Caco-2 (cell line): ENCODE results near the gene SLBP. TPM values are rescaled to one million over a fixed set of nuclear protein-coding genes. Genes with fewer than 3 reads are reported as not detected.

Experiments
- BruUV-seq: library from RNA; stranded (reverse); fragments of 400-500 nt; replicated peaks from 2 replicates; lab custom pipeline; 2021; lab: Mats Ljungman, UMichigan
- CTCF ChIA-PET: fragments of 300-600 bp; sonication (Branson Sonifier 250); formaldehyde crosslinking; loops from one replicate; lab custom pipeline; 2022; ENCODE audit warnings: antibody characterized with exemption; lab: Charles Lee
- POLR2A ChIA-PET: fragments of 300-600 bp; sonication (Branson Sonifier 250); formaldehyde crosslinking; loops from one replicate; lab custom pipeline; 2022; ENCODE audit warnings: antibody characterized with exemption; lab: Charles Lee
- DNase-seq, 2 experiments: peaks; one replicate each; pipeline versions ENCODE4 v3.0.0 to v3.0.0-alpha.2; 2020 to 2022
- H3K27me3 ChIP-seq: replicated peaks from 2 replicates; pipeline ENCODE4 v1.6.0; 2011; ENCODE audit warnings: low read length; ENCODE audit not compliant: control insufficient read depth, insufficient read depth
- H3K36me3 ChIP-seq: 2 replicates; pipeline ENCODE4 v1.5.1; 2011; ENCODE audit warnings: low read length; ENCODE audit not compliant: control insufficient read depth, insufficient read depth
- H3K4me1 ChIP-seq: fragments of 250-450 bp; sonication (Bioruptor Pico); 2 replicates; pipeline ENCODE4 v1.5.1; 2020; ENCODE audit warnings: mild to moderate bottlenecking
- H3K4me3 ChIP-seq: 2 replicates; pipeline ENCODE4 v1.5.1; 2011; ENCODE audit warnings: low read depth, mild to moderate bottlenecking, control low read depth, low read length
- H3K9me3 ChIP-seq: fragments of 250-450 bp; sonication (Bioruptor Pico); 2 replicates; pipeline ENCODE4 v1.5.1; 2020; ENCODE audit warnings: mild to moderate bottlenecking, moderate library complexity
- H3K27ac Mint-ChIP-seq: one replicate; pipeline ENCODE4 v1.8.0; 2022; ENCODE audit warnings: mixed read lengths; ENCODE audit not compliant: unreplicated experiment
- H3K27me3 Mint-ChIP-seq: one replicate; pipeline ENCODE4 v1.8.0; 2022; ENCODE audit warnings: mixed read lengths; ENCODE audit not compliant: insufficient read depth, unreplicated experiment
- H3K36me3 Mint-ChIP-seq: one replicate; pipeline ENCODE4 v1.8.0; 2022; ENCODE audit warnings: mild to moderate bottlenecking, mixed read lengths; ENCODE audit not compliant: insufficient read depth, unreplicated experiment
- H3K4me1 Mint-ChIP-seq: one replicate; pipeline ENCODE4 v1.8.0; 2022; ENCODE audit warnings: low read depth, mixed read lengths; ENCODE audit not compliant: unreplicated experiment
- H3K4me3 Mint-ChIP-seq: one replicate; pipeline ENCODE4 v1.8.0; 2022; ENCODE audit warnings: mild to moderate bottlenecking, moderate library complexity, mixed read lengths; ENCODE audit not compliant: unreplicated experiment
- H3K9me3 Mint-ChIP-seq: one replicate; pipeline ENCODE4 v1.8.0; 2022; ENCODE audit warnings: mixed read lengths; ENCODE audit not compliant: unreplicated experiment
- CTCF ChIP-seq, 2 experiments: fragments of 200-600 bp in 1 of 2; IDR thresholded peaks; 1 replicate in 1 of 2; 2 replicates in 1 of 2; pipeline versions ENCODE4 v1.5.1 to v1.8.0; 2011 to 2022; ENCODE audit warnings: antibody characterized with exemption in 1 of 2, control low read depth in 1 of 2, inconsistent platforms in 1 of 2, low read depth in 1 of 2, low read length in 1 of 2, mild to moderate bottlenecking in 1 of 2, moderate library complexity in 1 of 2; ENCODE audit not compliant: insufficient read depth in 1 of 2, severe bottlenecking in 1 of 2, unreplicated experiment in 1 of 2
- intact Hi-C: fragments of 100-400 bp; cut with micrococcal nuclease; formaldehyde crosslinking; loops from one replicate; pipeline ENCODE4 v1.10.0; 2022; ENCODE audit not compliant: unreplicated experiment
- total RNA-seq: library from RNA; stranded (reverse); gene quantifications from 2 replicates; pipeline ENCODE4 v1.2.3, GENCODE V29; 2022

The SLBP gene
- total RNA-seq, 1 experiment from 2014 or later, result 116 TPM

GRCh38 chr4:1656132-1656531 is 56.0 kb downstream of the SLBP start:
- TF ChIP-seq CTCF (IDR thresholded peaks at IDR 0.05; ENCODE audit: insufficient read depth in 1 of 2, low read depth in 1 of 2, low read length in 1 of 2, severe bottlenecking in 1 of 2, unreplicated experiment in 1 of 2), result no peak
- Mint-ChIP-seq H3K4me3 (no peak overlapping the region), H3K27ac (no peak overlapping the region), H3K36me3 (no peaks in the 10 kb centered on the region), H3K4me1 (no peaks in the 10 kb centered on the region), H3K27me3 (no peaks in the 10 kb centered on the region), H3K9me3 (no peaks in the 10 kb centered on the region)
- no peaks in the 10 kb centered on the region for H3K27me3 ChIP-seq
- ChIA-PET CTCF (no interaction called here), POLR2A (no interaction called here)
- no peaks in the 10 kb centered on the region for H3K4me1 ChIP-seq
- no TSS peak for BruUV-seq
- H3K4me3 ChIP-seq, result no peak overlapping the region
- no peaks in the 10 kb centered on the region for H3K36me3 ChIP-seq
- intact Hi-C loops, result no loop called here
- DNase-seq, result no peak
- H3K9me3 ChIP-seq, result no peaks in the 10 kb centered on the region

GRCh38 chr4:1655676-1656075 is 56.4 kb downstream of the SLBP start:
- no peak for DNase-seq
- Mint-ChIP-seq H3K4me3 (no peak overlapping the region), H3K27ac (no peak overlapping the region), H3K9me3 (no peaks in the 10 kb centered on the region), H3K4me1 (no peaks in the 10 kb centered on the region), H3K27me3 (no peaks in the 10 kb centered on the region), H3K36me3 (no peaks in the 10 kb centered on the region)
- no peak for TF ChIP-seq CTCF (IDR thresholded peaks at IDR 0.05; ENCODE audit: insufficient read depth in 1 of 2, low read depth in 1 of 2, low read length in 1 of 2, severe bottlenecking in 1 of 2, unreplicated experiment in 1 of 2)
- ChIA-PET POLR2A (no interaction called here), CTCF (no interaction called here)
- Histone ChIP-seq H3K36me3 (no peaks in the 10 kb centered on the region), H3K9me3 (no peaks in the 10 kb centered on the region), H3K4me3 (no peak overlapping the region), H3K27me3 (no peaks in the 10 kb centered on the region), H3K4me1 (no peaks in the 10 kb centered on the region)
- BruUV-seq, result no TSS peak
- intact Hi-C loops, result no loop called here

- intact Hi-C loops, result no loop called here
- DNase-seq, result no peak
- no peaks in the 10 kb centered on the region for H3K4me1 ChIP-seq
- CTCF ChIA-PET, result no interaction called here
- Mint-ChIP-seq H3K4me1 (no peaks in the 10 kb centered on the region), H3K4me3 (no peak overlapping the region), H3K27ac (no peak overlapping the region), H3K9me3 (no peaks in the 10 kb centered on the region), H3K27me3 (no peaks in the 10 kb centered on the region), H3K36me3 (no peaks in the 10 kb centered on the region)
- TF ChIP-seq CTCF (IDR thresholded peaks at IDR 0.05; ENCODE audit: insufficient read depth in 1 of 2, low read depth in 1 of 2, low read length in 1 of 2, severe bottlenecking in 1 of 2, unreplicated experiment in 1 of 2), result no peak
- H3K36me3 ChIP-seq, result no peaks in the 10 kb centered on the region
- no TSS peak for BruUV-seq
- POLR2A ChIA-PET, result no interaction called here
- no peaks in the 10 kb centered on the region for H3K9me3 ChIP-seq
- H3K27me3 ChIP-seq, result no peaks in the 10 kb centered on the region
- no peak overlapping the region for H3K4me3 ChIP-seq
These were observed 57.0 kb downstream of the SLBP start for GRCh38 chr4:1655081-1655480.
